Measurements from ENCODE around the gene HNRNPLL. TPM values are rescaled to one million over a fixed set of nuclear protein-coding genes. Genes with fewer than 3 reads are reported as not detected.

HNRNPLL gene
- total and polyA plus RNA-seq, 11 donors: 6.9 to 33.2 (median 23.2) TPM

- Histone ChIP-seq H3K9me3 (peaks cover 0 to 10% (median 0%) of the 10 kb centered on the region in 12 donors), H3K4me3 (no peak overlapping the region), H3K27ac (no peak overlapping the region), H3K4me1 (peaks cover 0 to 6% (median 0%) of the 10 kb centered on the region in 12 donors), H3K27me3 (peaks cover 0 to 3% (median 0%) of the 10 kb centered on the region in 9 donors), H3K36me3 (no peaks in the 10 kb centered on the region)
- 78 to 85% (median 81%) methylated on average over 7 of the region's 7 CpGs for WGBS, 4 donors
- no peak for ATAC-seq
- intact Hi-C loops (cut with DNase I): no loop called here
- TF ChIP-seq POLR2A (IDR thresholded peaks at IDR 0.05): no peak
- TF ChIP-seq, protein P1, sequence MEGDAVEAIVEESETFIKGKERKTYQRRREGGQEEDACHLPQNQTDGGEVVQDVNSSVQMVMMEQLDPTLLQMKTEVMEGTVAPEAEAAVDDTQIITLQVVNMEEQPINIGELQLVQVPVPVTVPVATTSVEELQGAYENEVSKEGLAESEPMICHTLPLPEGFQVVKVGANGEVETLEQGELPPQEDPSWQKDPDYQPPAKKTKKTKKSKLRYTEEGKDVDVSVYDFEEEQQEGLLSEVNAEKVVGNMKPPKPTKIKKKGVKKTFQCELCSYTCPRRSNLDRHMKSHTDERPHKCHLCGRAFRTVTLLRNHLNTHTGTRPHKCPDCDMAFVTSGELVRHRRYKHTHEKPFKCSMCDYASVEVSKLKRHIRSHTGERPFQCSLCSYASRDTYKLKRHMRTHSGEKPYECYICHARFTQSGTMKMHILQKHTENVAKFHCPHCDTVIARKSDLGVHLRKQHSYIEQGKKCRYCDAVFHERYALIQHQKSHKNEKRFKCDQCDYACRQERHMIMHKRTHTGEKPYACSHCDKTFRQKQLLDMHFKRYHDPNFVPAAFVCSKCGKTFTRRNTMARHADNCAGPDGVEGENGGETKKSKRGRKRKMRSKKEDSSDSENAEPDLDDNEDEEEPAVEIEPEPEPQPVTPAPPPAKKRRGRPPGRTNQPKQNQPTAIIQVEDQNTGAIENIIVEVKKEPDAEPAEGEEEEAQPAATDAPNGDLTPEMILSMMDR (IDR thresholded peaks at IDR 0.05): no peak
- DNase-seq: no peak
Observed at GRCh38 chr2:38626326-38627035, 23.8 kb upstream of the HNRNPLL start.

- H3K4me3 ChIP-seq: no peak overlapping the region
- H3K36me3 ChIP-seq: no peaks in the 10 kb centered on the region
- H3K27me3 ChIP-seq: peaks cover 0 to 3% (median 0%) of the 10 kb centered on the region in 9 donors
- TF ChIP-seq, protein P1 (IDR thresholded peaks at IDR 0.05): no peak
- TF ChIP-seq POLR2A (IDR thresholded peaks at IDR 0.05): no peak
- 84 to 92% (median 90%) methylated on average over 3 of the region's 3 CpGs for WGBS, 4 donors
- H3K4me1 ChIP-seq: peaks cover 0 to 37% (median 7%) of the 10 kb centered on the region in 12 donors
- no peak overlapping the region for H3K27ac ChIP-seq
- intact Hi-C loops (cut with DNase I): no loop called here
- H3K9me3 ChIP-seq: no peaks in the 10 kb centered on the region
- ATAC-seq: peak in 2 of 4 donors; percentile 55 to 67
- no peak for DNase-seq
Observed at GRCh38 chr2:38622210-38622609, 19.5 kb upstream of the HNRNPLL start.

GRCh38 chr2:38621018-38621417 lies 18.3 kb upstream of the HNRNPLL start:
- no peaks in the 10 kb centered on the region for H3K9me3 ChIP-seq
- ATAC-seq (no peak), DNase-seq (no peak)
- intact Hi-C loops (cut with DNase I): no loop called here
- no peak overlapping the region for H3K4me3 ChIP-seq
- H3K27me3 ChIP-seq: peaks cover 0 to 2% (median 0%) of the 10 kb centered on the region in 9 donors
- TF ChIP-seq, protein P1 (IDR thresholded peaks at IDR 0.05): no peak
- no peak for TF ChIP-seq POLR2A (IDR thresholded peaks at IDR 0.05)
- H3K36me3 ChIP-seq: no peaks in the 10 kb centered on the region
- peak overlapping the region in 1 of 12 donors; percentile 31 for H3K27ac ChIP-seq
- H3K4me1 ChIP-seq: peaks cover 0 to 48% (median 7%) of the 10 kb centered on the region in 12 donors

GRCh38 chr2:38620282-38620977 lies 17.7 kb upstream of the HNRNPLL start:
- Histone ChIP-seq H3K4me1 (peaks cover 0 to 48% (median 7%) of the 10 kb centered on the region in 12 donors), H3K36me3 (no peaks in the 10 kb centered on the region), H3K4me3 (no peak overlapping the region), H3K27ac (peak overlapping the region in 4 of 12 donors; percentile 31 to 76 (median 52)), H3K27me3 (no peaks in the 10 kb centered on the region), H3K9me3 (no peaks in the 10 kb centered on the region)
- 35 to 47% (median 45%) methylated on average over 7 of the region's 7 CpGs for WGBS, 4 donors
- peak; percentile 51 to 77 (median 64) for ATAC-seq
- DNase-seq: no peak
- intact Hi-C loops (cut with DNase I): no loop called here
- no peak for TF ChIP-seq POLR2A (IDR thresholded peaks at IDR 0.05)
- TF ChIP-seq, protein P1 (IDR thresholded peaks at IDR 0.05): no peak

Data from heart left ventricle (tissue), 16 donors.